ENCODE measurements around the gene OR5B21.

GRCh38 chr11:58487170-58487569 is 20.7 kb downstream of the OR5B21 start:
- TF ChIP-seq CTCF (IDR thresholded peaks at IDR 0.05; ENCODE audit: low read depth, low read length) = no peak
- no peak for TF ChIP-seq POLR2A (IDR thresholded peaks at IDR 0.05; ENCODE audit: extremely low read depth, insufficient read length)

All from NB4 (cell line).